Esophagus squamous epithelium (tissue), 4 donors: Measurements from ENCODE around the gene NRP2.

Experiments
- POLR2A ChIP-seq, 4 donors: fragments of 450-650 bp; IDR thresholded peaks; one replicate each; pipeline ENCODE4 v1.6.1; 2017; ENCODE audit warnings: antibody characterized with exemption in 4 of 4, mild to moderate bottlenecking in 4 of 4, moderate library complexity in 3 of 4
- TF ChIP-seq, protein P1 (sequence below), 6 experiments: fragments of 450-650 bp in 4 of 6; fragments of 200-600 bp in 2 of 6; sonication (generic) in 2 of 6; IDR thresholded peaks; one replicate each; pipeline ENCODE4 v1.5.1; 2016 to 2019; ENCODE audit warnings: antibody characterized with exemption in 6 of 6, mild to moderate bottlenecking in 4 of 6, moderate library complexity in 4 of 6

DNA sequence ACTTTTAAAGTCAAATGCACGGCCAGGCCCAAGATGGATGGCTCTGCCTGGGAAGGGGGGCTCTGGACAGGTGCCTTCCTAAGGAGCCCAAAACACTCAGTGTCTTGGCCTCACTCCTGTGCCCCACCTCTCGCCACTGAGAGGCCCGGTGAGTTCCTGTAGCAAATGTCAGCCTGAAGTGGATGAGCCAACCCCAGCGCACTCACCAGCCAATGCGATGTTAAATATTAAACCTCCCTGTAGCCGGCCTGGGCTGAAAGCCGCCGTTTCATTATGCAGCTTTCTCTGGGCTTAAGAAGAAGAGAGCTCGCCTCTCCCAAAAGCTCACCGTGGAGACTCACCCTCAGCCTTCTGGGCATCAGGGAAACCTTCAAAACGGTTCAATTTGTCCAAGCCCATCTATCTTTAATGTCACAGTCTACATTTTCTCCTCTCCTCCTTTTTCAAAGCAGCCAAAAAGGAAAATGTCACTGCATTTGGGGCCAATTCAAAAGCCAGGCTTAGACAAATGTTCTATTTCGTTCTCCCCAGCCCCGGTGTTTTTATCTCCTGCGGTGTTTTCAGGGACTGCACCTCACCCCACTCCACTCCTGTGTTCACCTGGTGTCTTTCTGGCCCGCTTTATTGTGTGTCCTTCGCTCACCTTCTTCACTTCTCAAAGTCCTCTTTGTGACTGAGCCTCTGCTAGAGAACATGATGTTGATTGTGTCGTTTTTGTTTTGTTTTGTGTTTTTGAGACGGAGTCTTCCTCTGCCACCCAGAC is 124.0 kb downstream of the NRP2 start:
- TF ChIP-seq, protein P1, sequence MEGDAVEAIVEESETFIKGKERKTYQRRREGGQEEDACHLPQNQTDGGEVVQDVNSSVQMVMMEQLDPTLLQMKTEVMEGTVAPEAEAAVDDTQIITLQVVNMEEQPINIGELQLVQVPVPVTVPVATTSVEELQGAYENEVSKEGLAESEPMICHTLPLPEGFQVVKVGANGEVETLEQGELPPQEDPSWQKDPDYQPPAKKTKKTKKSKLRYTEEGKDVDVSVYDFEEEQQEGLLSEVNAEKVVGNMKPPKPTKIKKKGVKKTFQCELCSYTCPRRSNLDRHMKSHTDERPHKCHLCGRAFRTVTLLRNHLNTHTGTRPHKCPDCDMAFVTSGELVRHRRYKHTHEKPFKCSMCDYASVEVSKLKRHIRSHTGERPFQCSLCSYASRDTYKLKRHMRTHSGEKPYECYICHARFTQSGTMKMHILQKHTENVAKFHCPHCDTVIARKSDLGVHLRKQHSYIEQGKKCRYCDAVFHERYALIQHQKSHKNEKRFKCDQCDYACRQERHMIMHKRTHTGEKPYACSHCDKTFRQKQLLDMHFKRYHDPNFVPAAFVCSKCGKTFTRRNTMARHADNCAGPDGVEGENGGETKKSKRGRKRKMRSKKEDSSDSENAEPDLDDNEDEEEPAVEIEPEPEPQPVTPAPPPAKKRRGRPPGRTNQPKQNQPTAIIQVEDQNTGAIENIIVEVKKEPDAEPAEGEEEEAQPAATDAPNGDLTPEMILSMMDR (IDR thresholded peaks at IDR 0.05): no peak
- no peak for TF ChIP-seq POLR2A (IDR thresholded peaks at IDR 0.05)
